Dermis blood vessel endothelial cell (primary cell): ENCODE results near the gene UBAP2L. TPM values are rescaled to one million over a fixed set of nuclear protein-coding genes. Genes with fewer than 3 reads are reported as not detected.
"Not testable (repeated sequence)": the region's sequence is repeated elsewhere in the genome, so short reads cannot be mapped to it uniquely, and the experiment has no call there.

ENCODE experiments used
- DNase-seq: peaks from one replicate; pipeline ENCODE4 v3.0.0; 2010
- total RNA-seq: library from RNA; depleted of rRNA; stranded (reverse); fragments of >200 nt; gene quantifications from 2 replicates; pipeline ENCODE4 v1.2.3, GENCODE V29; 2014

The UBAP2L gene
- total RNA-seq, 1 donor from 2014 or later, result 47.8 TPM

DNA sequence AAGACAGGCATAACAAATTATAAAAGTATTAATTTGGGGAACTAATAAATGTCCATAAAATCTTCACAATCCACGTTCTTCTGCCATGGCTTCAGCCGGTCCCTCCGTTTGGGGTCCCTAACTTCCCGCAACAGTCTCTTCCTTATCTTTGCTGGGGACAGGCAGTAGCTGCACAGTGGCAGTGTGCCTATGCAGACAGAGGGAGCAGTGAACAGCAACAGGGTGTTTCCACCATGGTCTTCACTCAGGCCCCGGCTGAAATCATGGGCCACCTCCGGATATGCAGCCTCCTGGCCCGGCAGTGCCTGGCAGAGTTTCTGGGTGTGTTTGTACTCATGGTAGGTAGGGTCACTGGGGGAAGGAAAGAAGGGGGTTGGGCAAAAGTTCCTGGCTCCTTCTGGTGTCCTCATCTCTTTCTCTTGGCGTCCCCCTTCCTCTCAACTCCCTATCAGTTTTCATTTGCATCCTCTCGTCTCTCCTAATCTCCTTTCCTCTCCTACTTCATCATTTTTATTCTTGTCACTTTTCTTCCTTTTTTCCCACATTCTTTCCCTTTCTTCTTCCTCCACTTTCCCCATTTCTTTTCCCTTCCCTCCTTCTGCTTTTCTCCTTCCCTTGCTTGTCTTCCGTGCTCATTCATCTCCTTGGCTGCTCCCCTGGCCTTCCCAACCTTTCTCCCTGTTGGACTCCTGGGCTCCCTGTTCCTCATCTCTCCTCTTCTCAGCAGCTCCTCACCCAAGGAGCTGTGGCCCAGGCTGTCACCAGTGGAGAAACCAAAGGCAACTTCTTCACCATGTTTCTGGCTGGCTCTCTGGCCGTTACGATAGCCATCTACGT, 91.7 kb downstream of the UBAP2L start:
- not testable (repeated sequence) for DNase-seq

DNA sequence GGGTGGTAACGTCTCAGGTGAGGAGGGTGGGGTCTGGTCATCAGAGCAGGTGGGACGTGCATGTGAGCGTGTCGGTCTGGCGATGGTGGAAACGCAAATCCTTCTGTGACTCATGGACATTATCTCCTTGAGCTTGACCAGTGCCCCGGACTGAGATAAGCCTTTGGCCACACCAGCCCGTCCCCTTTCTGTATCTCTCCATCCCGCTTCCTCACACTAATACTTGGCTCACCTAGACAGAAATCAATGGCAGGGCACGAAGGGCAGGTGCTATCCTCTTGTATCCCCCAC, 92.3 kb downstream of the UBAP2L start:
- DNase-seq, result no peak

- DNase-seq, result not testable (repeated sequence)
Observed at GRCh38 chr1:154314226-154314625, 93.5 kb downstream of the UBAP2L start.

- no peak for DNase-seq
Observed at GRCh38 chr1:154316704-154317103, 95.9 kb downstream of the UBAP2L start.

DNA sequence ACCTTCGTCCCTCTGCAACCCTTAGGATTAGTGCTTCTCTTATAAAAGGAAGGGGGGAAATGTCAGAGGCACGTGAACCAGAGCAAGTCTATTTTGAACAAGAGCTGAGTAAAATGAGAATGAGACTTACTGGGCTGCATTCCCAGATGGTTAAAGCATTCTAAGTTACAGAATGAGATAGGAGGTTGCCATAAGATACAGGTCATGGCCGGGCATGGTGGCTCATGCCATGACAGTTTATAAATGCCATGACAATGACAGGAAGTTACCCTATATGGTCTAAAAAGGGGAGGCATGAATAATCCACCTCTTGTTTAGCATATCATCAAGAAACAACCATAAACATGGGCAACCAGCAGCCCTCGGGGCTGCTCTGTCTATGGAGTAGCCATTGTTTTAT, 97.6 kb downstream of the UBAP2L start:
- DNase-seq, result no peak

Other genes starting within 250 kb of the UBAP2L start
- 139 and 198 TPM in 2 replicates for gene JTB, start 243.3 kb upstream of the UBAP2L start, total RNA-seq
- 104 and 112 TPM in 2 replicates for gene RAB13, start 234.6 kb upstream of the UBAP2L start, total RNA-seq
- gene RPS27, start 230.2 kb upstream of the UBAP2L start, total RNA-seq, result 348 and 1,017 TPM in 2 replicates
- 0.09 and 0.17 TPM in 2 replicates for gene NUP210L, start 65.9 kb upstream of the UBAP2L start, total RNA-seq
- gene TPM3, start 28.9 kb upstream of the UBAP2L start, total RNA-seq, result 707 and 1,476 TPM in 2 replicates
- gene CFAP141, start 14.6 kb upstream of the UBAP2L start, total RNA-seq, result not detected in 2 replicates
- 69.9 and 99.0 TPM in 2 replicates for gene HAX1, start 51.7 kb downstream of the UBAP2L start, total RNA-seq
- not detected in 2 replicates for gene AQP10, start 100.1 kb downstream of the UBAP2L start, total RNA-seq
- 90.0 and 108 TPM in 2 replicates for gene ATP8B2, start 104.6 kb downstream of the UBAP2L start, total RNA-seq
- gene IL6R, start 184.4 kb downstream of the UBAP2L start, total RNA-seq, result 23.3 and 25.2 TPM in 2 replicates